K562 (cell line): ENCODE measurements around the gene PITPNM3.

ENCODE experiments used
- CTCF ChIP-seq, 3 experiments: IDR thresholded peaks in 2 of 3; conservative IDR thresholded peaks in 1 of 3; 2 replicates each; pipeline ENCODE4 v1.5.1; 2011 to 2012; ENCODE audit warnings: low read length in 3 of 3, mild to moderate bottlenecking in 3 of 3, control low read depth in 2 of 3, improper control_type of control experiment in 1 of 3, inconsistent platforms in 1 of 3, low read depth in 1 of 3, mixed read lengths in 1 of 3, moderate library complexity in 1 of 3; ENCODE audit not compliant: insufficient read depth in 2 of 3
- KDM1A ChIP-seq, 2 experiments: fragments of 450-650 bp; IDR thresholded peaks; 2 replicates each; pipeline ENCODE4 v1.6.1; 2016; ENCODE audit warnings: mild to moderate bottlenecking in 2 of 2
- POLR2AphosphoS5 ChIP-seq: IDR thresholded peaks from 2 replicates; pipeline ENCODE4 v1.6.1; 2011; ENCODE audit warnings: mild to moderate bottlenecking, low read depth, low read length, moderate library complexity; ENCODE audit not compliant: control insufficient read depth, insufficient read depth

GRCh38 chr17:6508519-6509030 lies 47.8 kb downstream of the PITPNM3 start:
- TF ChIP-seq KDM1A (IDR thresholded peaks at IDR 0.05) (no peak), CTCF (IDR thresholded peaks at IDR 0.05 in 2 of 3, conservative IDR thresholded peaks at IDR 0.05 in 1 of 3; ENCODE audit: insufficient read depth in 2 of 3, low read depth in 1 of 3, low read length in 3 of 3) (no peak), POLR2AphosphoS5 (no peak)
